LNCAP (cell line): ENCODE data around the gene OR2A5.
A peak's percentile ranks its signal among the peaks of the same experiment; 100 is the strongest.

Experiments used
- TF ChIP-seq, protein P1 (sequence below): fragments of 450-650 bp; IDR thresholded peaks from 2 replicates; pipeline ENCODE4 v1.5.1; 2017; ENCODE audit warnings: mild to moderate bottlenecking

Gene OR2A5

GRCh38 chr7:144026203-144026883 lies 22.4 kb upstream of the OR2A5 start:
- TF ChIP-seq, protein P1, sequence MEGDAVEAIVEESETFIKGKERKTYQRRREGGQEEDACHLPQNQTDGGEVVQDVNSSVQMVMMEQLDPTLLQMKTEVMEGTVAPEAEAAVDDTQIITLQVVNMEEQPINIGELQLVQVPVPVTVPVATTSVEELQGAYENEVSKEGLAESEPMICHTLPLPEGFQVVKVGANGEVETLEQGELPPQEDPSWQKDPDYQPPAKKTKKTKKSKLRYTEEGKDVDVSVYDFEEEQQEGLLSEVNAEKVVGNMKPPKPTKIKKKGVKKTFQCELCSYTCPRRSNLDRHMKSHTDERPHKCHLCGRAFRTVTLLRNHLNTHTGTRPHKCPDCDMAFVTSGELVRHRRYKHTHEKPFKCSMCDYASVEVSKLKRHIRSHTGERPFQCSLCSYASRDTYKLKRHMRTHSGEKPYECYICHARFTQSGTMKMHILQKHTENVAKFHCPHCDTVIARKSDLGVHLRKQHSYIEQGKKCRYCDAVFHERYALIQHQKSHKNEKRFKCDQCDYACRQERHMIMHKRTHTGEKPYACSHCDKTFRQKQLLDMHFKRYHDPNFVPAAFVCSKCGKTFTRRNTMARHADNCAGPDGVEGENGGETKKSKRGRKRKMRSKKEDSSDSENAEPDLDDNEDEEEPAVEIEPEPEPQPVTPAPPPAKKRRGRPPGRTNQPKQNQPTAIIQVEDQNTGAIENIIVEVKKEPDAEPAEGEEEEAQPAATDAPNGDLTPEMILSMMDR: no peak

GRCh38 chr7:144027070-144027469 lies 21.7 kb upstream of the OR2A5 start:
- TF ChIP-seq, protein P1: peak; percentile 61

- TF ChIP-seq, protein P1: no peak
These were observed 20.8 kb upstream of the OR2A5 start for GRCh38 chr7:144027974-144028373.

DNA sequence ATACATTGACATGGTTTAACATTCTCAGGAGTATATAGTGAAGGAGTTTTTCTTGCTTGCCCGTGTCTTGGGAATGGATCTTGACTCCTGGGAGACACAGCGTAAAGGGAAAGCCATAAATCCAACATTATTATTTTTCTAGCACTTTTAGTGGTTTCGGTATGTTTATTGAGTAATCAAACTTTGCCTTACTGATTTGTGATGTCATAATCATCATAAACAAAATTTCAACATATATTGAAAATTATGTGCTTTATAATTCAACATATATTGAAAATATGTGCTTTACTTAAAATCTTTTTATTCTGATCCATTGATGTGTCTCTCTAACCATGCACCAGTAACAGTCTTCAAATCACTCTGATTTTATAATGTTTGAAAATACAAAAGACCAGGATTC lies 20.2 kb upstream of the OR2A5 start:
- TF ChIP-seq, protein P1: no peak

GRCh38 chr7:144032516-144032915 lies 16.2 kb upstream of the OR2A5 start:
- TF ChIP-seq, protein P1: no peak

GRCh38 chr7:144032985-144033709 lies 15.6 kb upstream of the OR2A5 start:
- TF ChIP-seq, protein P1: no peak

GRCh38 chr7:144035385-144035784 lies 13.4 kb upstream of the OR2A5 start:
- TF ChIP-seq, protein P1: no peak
